ENCODE data around the gene CFAP299.

DNA sequence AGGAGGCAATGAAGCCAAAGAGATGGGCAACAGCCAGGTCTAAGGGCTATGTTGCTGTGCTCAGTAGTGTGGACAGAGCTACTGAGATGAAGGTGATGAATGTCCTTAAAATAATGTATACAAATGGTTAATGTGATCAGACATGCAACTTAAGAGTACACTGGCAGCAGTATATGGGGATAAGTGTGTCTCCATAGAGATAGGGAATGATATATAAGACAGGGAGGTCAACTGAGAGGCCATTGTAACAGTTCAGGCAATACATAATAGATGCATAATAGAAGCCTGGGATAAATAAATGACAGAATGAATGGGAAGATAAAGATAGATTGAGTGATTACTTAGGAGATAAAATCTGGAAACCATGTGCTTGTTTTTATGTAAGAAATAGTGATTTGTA lies 250.0 kb downstream of the CFAP299 start:
- TF ChIP-seq POLR2A (IDR thresholded peaks at IDR 0.05; ENCODE audit: low read length) = no peak
- no peak for TF ChIP-seq GATA1 (IDR thresholded peaks at IDR 0.05; ENCODE audit: low read depth, low read length)
